ENCODE results near the gene PPP1R9A.

PPP1R9A gene

GRCh38 chr7:95205665-95206225 lies 298.4 kb downstream of the PPP1R9A start:
- TF ChIP-seq CTCF (IDR thresholded peaks at IDR 0.05; ENCODE audit: insufficient read depth, low read length, missing control alignments) = no peak
- no peak for DNase-seq (ENCODE audit: low read depth, low spot score)
- no peak overlapping the region for H3K4me3 ChIP-seq (ENCODE audit: low read depth, low read length)
- ChIA-PET POLR2A (no interaction called here), CTCF (no interaction called here)

GRCh38 chr7:95209276-95209675 lies 301.9 kb downstream of the PPP1R9A start:
- TF ChIP-seq CTCF (IDR thresholded peaks at IDR 0.05; ENCODE audit: insufficient read depth, low read length, missing control alignments) = no peak
- ChIA-PET CTCF (no interaction called here), POLR2A (no interaction called here)
- no peak overlapping the region for H3K4me3 ChIP-seq (ENCODE audit: low read depth, low read length)
- DNase-seq (ENCODE audit: low read depth, low spot score) = no peak

GRCh38 chr7:95209788-95210187 lies 302.4 kb downstream of the PPP1R9A start:
- no peak overlapping the region for H3K4me3 ChIP-seq (ENCODE audit: low read depth, low read length)
- no peak for DNase-seq (ENCODE audit: low read depth, low spot score)
- ChIA-PET CTCF (no interaction called here), POLR2A (no interaction called here)
- no peak for TF ChIP-seq CTCF (IDR thresholded peaks at IDR 0.05; ENCODE audit: insufficient read depth, low read length, missing control alignments)

GRCh38 chr7:95213148-95213547 lies 305.8 kb downstream of the PPP1R9A start:
- DNase-seq (ENCODE audit: low read depth, low spot score) = no peak
- ChIA-PET CTCF (no interaction called here), POLR2A (no interaction called here)
- H3K4me3 ChIP-seq (ENCODE audit: low read depth, low read length) = no peak overlapping the region
- no peak for TF ChIP-seq CTCF (IDR thresholded peaks at IDR 0.05; ENCODE audit: insufficient read depth, low read length, missing control alignments)

GRCh38 chr7:95213809-95214492 lies 306.6 kb downstream of the PPP1R9A start:
- no peak for DNase-seq (ENCODE audit: low read depth, low spot score)
- ChIA-PET POLR2A (no interaction called here), CTCF (no interaction called here)
- no peak overlapping the region for H3K4me3 ChIP-seq (ENCODE audit: low read depth, low read length)
- no peak for TF ChIP-seq CTCF (IDR thresholded peaks at IDR 0.05; ENCODE audit: insufficient read depth, low read length, missing control alignments)

- POLR2A ChIA-PET = no interaction called here
- DNase-seq (ENCODE audit: low read depth, low spot score) = no peak
- H3K4me3 ChIP-seq (ENCODE audit: low read depth, low read length) = no peak overlapping the region
- TF ChIP-seq CTCF (IDR thresholded peaks at IDR 0.05; ENCODE audit: insufficient read depth, low read length, missing control alignments) = no peak
- CTCF ChIA-PET = no interaction called here
Measured at GRCh38 chr7:95219721-95220120, 312.3 kb downstream of the PPP1R9A start.
